ENCODE measurements around the gene TRAPPC14.

GRCh38 chr7:100166970-100167911 is 8.7 kb upstream of the TRAPPC14 start:
- TF ChIP-seq, protein P1, sequence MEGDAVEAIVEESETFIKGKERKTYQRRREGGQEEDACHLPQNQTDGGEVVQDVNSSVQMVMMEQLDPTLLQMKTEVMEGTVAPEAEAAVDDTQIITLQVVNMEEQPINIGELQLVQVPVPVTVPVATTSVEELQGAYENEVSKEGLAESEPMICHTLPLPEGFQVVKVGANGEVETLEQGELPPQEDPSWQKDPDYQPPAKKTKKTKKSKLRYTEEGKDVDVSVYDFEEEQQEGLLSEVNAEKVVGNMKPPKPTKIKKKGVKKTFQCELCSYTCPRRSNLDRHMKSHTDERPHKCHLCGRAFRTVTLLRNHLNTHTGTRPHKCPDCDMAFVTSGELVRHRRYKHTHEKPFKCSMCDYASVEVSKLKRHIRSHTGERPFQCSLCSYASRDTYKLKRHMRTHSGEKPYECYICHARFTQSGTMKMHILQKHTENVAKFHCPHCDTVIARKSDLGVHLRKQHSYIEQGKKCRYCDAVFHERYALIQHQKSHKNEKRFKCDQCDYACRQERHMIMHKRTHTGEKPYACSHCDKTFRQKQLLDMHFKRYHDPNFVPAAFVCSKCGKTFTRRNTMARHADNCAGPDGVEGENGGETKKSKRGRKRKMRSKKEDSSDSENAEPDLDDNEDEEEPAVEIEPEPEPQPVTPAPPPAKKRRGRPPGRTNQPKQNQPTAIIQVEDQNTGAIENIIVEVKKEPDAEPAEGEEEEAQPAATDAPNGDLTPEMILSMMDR (IDR thresholded peaks at IDR 0.05) = no peak
- no peak for TF ChIP-seq POLR2A (IDR thresholded peaks at IDR 0.05)

All from suprapubic skin (tissue), 3 donors.